Omental fat pad (tissue), 4 donors: ENCODE data around the gene THNSL1. TPM values are rescaled to one million over a fixed set of nuclear protein-coding genes. Genes with fewer than 3 reads are reported as not detected.

Experiments
- ATAC-seq: fragments of 150-250 bp; one replicate; pipeline ENCODE4 v1.9.1; 2016; ENCODE audit warnings: mild to moderate bottlenecking, moderate library complexity; ENCODE audit not compliant: low FRiP score
- DNase-seq: peaks from one replicate; pipeline ENCODE4 v3.0.0-alpha.2; 2019; ENCODE audit warnings: low spot score
- total RNA-seq, 4 donors: library from RNA; depleted of rRNA; stranded (reverse); fragments of >200 nt; gene quantifications; one replicate each; pipeline ENCODE4 v1.1.0, GENCODE V29; 2016
- TF ChIP-seq, protein P1 (sequence below), 3 donors: fragments of 450-650 bp; IDR thresholded peaks; one replicate each; pipeline ENCODE4 v1.5.1; 2016 to 2017; ENCODE audit warnings: antibody characterized with exemption in 3 of 3, mild to moderate bottlenecking in 3 of 3, moderate library complexity in 2 of 3

Gene THNSL1
- total RNA-seq, 4 donors from 2014 or later: 0.88 to 2.2 (median 1.4) TPM

DNA sequence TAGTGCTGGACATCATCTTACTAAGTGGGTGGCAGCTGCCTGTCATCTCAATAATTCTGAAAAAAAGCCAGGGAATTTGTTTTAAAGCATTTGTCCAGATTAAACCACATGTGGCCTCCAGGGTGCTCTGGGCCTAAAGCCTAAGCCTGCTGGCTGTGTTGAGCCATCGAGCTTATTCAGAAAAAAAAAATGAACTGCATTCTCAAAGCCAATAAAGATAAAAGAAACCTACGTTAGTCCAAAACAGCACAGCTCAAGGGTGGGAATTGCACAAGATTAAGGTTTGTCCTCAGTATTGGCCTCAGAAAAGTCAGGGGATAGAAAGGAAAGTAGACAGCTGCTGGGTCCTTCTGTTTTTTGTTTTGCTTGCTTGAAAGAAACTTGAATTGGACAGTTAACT lies 41.4 kb upstream of the THNSL1 start:
- ATAC-seq: peak; percentile 90
- DNase-seq: no peak
- TF ChIP-seq, protein P1, sequence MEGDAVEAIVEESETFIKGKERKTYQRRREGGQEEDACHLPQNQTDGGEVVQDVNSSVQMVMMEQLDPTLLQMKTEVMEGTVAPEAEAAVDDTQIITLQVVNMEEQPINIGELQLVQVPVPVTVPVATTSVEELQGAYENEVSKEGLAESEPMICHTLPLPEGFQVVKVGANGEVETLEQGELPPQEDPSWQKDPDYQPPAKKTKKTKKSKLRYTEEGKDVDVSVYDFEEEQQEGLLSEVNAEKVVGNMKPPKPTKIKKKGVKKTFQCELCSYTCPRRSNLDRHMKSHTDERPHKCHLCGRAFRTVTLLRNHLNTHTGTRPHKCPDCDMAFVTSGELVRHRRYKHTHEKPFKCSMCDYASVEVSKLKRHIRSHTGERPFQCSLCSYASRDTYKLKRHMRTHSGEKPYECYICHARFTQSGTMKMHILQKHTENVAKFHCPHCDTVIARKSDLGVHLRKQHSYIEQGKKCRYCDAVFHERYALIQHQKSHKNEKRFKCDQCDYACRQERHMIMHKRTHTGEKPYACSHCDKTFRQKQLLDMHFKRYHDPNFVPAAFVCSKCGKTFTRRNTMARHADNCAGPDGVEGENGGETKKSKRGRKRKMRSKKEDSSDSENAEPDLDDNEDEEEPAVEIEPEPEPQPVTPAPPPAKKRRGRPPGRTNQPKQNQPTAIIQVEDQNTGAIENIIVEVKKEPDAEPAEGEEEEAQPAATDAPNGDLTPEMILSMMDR (IDR thresholded peaks at IDR 0.05): no peak

DNA sequence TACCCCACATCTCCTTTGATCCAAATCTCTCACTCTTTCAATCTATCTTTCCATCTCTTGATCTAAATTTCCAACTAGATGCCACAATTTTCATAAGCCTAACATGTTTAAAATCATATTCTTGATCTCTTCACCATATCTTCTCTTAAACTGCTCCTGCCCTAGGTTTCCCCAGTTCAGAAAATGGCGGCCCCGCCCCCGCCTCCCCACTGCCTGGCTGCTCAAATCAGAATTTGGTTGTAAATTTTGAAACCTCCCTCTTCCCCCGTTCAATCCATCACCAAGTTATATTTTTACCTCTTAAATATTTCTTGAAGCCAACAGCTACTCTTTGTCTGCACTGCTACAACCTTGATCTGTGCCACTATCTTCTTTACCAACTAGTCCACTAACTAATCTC lies 36.7 kb upstream of the THNSL1 start:
- TF ChIP-seq, protein P1 (IDR thresholded peaks at IDR 0.05): no peak
- DNase-seq (no peak), ATAC-seq (no peak)

DNA sequence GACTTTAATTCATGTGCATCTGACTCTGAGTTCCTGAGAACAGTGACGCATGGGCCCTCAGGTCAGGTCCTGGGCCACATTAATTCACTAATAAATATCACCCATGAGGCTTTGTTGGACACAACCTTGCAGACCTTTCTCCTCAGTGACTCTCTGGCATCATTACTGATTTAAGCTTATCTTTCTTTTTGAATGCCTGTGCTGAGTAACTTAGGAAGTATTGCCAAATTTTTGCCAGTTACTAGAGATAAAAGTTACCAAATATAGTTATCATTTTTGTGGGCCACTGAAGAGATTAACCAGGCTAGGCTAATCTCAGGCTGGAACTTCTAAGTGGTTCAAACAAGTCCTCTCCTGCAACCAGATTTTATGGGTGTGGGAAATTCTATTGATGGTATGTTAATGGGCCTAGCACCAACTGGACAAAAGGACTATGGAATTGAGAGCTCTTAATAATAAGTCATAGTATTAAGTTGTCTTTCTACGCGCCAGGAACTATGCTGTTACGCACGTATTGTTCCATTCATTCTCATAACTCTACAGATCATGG lies 35.2 kb upstream of the THNSL1 start:
- peak; percentile 78 for ATAC-seq
- no peak for DNase-seq
- TF ChIP-seq, protein P1 (IDR thresholded peaks at IDR 0.05): no peak

DNA sequence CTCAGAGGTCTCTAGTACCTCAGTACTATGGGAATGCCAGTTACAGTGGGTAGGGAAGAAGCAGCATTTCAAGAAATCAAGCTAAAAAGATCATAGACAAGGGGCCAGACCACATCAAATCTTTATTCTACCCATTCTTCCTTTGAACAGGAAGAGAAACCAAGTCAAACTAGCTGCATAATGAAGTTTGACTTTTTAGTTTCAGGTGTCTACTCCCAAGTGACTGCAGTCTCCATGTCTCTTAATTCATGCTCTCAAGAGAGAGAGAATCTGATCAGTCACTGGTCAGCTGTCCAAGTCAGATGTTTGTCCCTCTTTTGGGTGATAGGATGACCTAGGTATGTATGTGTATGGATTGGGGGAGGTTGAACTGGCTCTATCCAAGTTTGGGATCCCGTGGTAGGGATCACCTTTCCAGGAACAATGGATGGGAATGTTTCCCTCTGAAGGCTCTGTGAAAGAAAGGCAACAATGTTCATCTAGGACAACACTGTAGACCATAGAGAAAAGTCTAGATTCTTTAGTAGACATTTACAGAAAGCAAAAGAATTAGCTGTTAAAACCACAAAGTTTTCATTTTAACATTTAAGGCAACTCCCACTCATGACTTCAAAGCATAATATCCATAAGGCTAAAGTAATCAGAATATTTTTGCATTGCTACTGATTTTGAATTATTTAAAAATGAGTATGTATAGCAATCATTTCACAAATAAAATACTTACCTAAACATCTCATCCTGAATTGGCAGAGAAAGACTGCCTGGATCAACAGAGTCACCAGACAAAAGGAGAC lies 33.9 kb upstream of the THNSL1 start:
- no peak for DNase-seq
- ATAC-seq: no peak
- TF ChIP-seq, protein P1 (IDR thresholded peaks at IDR 0.05): no peak

DNA sequence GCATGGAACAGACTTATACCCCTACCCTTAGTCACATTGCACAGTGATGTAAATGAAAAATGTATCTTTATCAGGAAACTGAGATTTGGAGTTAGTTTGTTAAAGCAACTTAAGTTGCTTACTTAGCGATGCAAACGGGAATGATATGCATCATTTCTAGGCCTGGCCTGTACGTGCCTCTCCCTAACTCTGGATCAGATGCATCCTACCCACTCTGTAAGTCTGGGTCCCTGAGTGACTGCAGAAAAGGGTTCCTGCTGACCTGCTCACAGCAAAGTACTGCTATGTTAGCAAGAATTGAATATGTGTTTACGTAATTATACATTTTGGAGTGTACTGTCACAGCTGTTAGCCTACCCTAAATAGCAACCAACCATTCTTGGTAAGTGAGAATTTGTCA lies 33.3 kb upstream of the THNSL1 start:
- ATAC-seq: no peak
- DNase-seq: no peak
- TF ChIP-seq, protein P1 (IDR thresholded peaks at IDR 0.05): no peak

DNA sequence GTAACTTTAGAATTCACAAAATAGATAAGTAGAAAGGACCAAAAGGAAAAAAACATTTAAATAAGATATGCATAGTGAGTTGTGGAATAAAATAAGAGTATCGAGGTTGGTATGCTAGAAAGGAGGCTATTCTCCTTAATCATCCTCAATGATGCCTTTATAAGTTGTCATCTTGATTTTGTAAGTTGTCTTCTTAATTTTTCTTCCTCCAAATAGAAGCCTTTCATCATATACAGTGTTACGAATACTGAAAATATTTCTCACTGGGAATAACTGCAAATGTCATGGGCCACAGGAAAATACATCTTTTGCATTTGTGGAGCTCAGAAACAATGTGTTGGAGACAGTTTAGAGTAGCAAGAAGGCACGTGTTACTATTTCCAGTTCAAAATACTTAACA lies 32.5 kb upstream of the THNSL1 start:
- DNase-seq (no peak), ATAC-seq (peak; percentile 13)
- TF ChIP-seq, protein P1 (IDR thresholded peaks at IDR 0.05): no peak

DNA sequence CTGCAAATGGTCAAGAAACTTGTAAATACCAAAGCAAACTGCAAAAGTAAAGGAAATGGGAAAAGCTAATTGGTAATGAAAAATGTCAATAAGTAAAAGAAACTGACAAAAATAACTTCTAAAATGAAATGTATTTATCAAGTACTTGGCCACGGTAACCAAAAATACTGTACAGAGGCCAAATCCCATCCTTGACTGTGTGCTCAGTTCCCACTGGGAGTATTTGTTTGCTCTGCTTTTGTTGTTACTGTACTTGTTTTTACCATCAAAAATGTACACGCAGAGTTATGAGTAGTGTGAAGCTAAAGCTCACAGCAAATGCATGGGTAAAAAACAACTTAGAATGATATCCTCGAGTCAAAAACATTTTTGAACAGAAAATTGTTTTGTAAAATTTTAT lies 31.5 kb upstream of the THNSL1 start:
- no peak for ATAC-seq
- no peak for DNase-seq
- TF ChIP-seq, protein P1 (IDR thresholded peaks at IDR 0.05): no peak
